ENCODE measurements around the gene RERG.
"Not testable (repeated sequence)": the region's sequence is repeated elsewhere in the genome, so short reads cannot be mapped to it uniquely, and the experiment has no call there.

RERG gene, protein sequence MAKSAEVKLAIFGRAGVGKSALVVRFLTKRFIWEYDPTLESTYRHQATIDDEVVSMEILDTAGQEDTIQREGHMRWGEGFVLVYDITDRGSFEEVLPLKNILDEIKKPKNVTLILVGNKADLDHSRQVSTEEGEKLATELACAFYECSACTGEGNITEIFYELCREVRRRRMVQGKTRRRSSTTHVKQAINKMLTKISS

GRCh38 chr12:15220915-15221885 is at the start of gene RERG:
Gene RERG, minus strand, starts transcription at chr12:15221417. Its CDS starts 3,928 bp downstream, at chr12:15217489.
- peak; percentile 24 to 59 for DNase-seq (ENCODE audit: extremely low read depth in 1 of 2, low read depth in 1 of 2)

DNA sequence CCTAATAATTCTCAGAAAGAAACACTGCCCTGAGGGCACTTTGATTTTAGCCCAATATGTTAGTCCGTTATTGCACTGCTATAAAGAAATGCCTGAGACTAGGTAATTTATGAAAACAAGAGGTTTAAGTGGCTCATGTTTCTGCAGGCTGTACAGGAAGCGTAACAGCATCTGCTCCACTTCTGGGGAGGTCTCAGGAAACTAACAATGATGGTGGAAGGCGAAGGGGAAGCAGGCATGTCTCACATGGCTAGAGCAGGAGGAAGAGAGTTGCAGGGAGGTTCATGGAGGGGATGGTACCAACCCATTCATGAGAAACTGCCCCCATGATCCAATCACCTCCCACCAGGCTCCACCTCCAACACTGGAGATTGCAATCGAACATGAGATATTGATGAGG is 49.4 kb upstream of the RERG start:
- DNase-seq (ENCODE audit: extremely low read depth in 1 of 2, low read depth in 1 of 2), result no peak

- no peak for DNase-seq (ENCODE audit: extremely low read depth in 1 of 2, low read depth in 1 of 2)
Measured at GRCh38 chr12:15268927-15269552, 47.8 kb upstream of the RERG start.

- no peak for DNase-seq (ENCODE audit: extremely low read depth in 1 of 2, low read depth in 1 of 2)
Measured at GRCh38 chr12:15268309-15268708, 47.1 kb upstream of the RERG start.

DNA sequence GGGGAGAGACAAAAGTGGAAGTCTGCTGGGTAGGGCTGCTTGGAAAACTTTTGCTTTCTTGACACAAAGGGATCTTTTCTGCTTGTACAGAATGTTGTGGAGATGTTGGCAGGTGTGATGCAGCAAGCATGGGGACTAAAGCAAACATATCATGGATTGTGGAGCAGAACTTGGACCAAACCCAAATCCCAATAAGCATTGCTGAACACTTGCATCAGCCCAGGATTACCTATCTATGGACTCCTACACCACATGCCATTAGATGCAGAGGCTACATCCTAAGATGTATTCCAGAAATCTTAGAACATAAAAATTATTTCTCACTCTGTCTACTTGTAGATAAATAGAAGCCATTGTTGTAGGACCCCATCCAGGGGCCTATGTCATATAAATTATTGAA is 44.7 kb upstream of the RERG start:
- DNase-seq (ENCODE audit: extremely low read depth in 1 of 2, low read depth in 1 of 2), result no peak

- DNase-seq (ENCODE audit: extremely low read depth in 1 of 2, low read depth in 1 of 2), result no peak
Measured at GRCh38 chr12:15256761-15257160, 35.5 kb upstream of the RERG start.

DNA sequence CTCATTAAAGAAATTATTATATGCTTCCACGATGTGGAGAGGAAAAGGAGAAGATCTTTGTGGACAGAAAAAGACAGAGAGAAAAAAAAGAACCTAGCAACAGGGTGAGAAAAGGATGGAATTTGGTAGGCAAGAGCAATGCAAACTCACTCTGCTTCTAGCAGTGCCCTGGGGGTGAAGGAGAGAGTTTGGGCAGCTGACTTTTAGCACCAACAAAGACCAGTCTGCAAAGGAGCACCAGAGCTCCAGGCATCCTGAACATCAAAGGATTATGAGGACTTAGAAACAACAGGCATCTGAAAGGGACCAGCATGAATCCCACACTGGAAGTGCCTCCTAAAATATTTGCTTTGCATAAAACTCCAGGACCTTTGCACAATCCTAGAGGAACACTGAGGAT is 32.8 kb upstream of the RERG start:
- no peak for DNase-seq (ENCODE audit: extremely low read depth in 1 of 2, low read depth in 1 of 2)

DNA sequence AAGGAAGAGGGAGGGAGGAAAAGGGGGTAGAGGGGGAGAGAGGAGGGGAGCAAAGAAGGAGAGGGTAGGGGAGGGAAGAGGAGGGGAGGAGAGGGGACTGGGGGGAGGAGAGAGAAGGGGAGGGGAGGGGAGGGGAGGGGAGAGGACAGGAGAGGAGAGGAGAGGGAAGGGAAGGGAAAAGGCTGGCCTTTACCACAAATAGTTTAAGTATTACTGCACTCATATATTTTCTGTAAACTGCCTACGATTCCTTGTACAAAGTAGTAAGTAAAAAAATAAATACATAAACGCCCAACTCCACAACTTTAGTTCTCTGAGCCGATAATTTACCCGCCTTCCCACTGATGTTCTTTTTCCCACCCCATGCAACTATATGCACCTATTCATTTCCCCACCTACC is 23.7 kb upstream of the RERG start:
- DNase-seq (ENCODE audit: extremely low read depth in 1 of 2, low read depth in 1 of 2), result no peak

DNA sequence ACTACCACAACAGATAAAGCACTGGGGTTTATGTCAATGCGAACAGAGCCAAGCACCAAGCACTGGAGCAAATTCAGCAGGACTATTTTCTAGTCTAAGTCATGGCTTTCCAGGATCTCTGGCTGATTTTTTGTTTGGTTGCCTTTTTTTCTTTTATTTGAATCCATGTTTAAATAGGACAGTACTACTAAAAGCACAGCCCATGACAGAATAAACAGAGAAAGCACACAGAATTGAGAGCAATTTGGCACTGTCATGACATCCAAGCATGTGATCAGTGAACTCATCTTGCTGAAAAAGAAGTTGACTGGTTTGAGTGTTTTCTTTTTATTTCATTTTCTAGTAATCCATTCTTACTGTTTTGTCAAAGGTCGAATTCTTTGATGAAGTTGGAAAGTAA is 23.1 kb upstream of the RERG start:
- no peak for DNase-seq (ENCODE audit: extremely low read depth in 1 of 2, low read depth in 1 of 2)

DNA sequence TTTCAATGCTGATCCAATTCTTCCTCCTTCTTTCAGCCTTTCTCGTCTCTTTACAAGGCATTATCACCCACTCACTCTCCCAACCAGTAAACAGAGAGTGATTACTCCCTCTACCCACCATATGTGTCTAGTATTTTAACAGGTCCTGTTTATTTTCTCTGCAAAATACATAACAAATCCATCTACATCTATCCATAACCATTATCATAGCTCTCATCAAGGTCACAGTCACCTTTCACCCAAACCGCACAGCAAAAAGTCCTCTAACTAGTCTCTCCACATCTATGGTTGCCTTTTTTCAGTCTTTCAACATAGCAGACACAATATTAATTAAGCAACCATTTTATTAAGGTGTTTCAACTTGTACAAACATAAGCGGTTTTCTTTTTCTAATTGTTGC is 21.9 kb upstream of the RERG start:
- DNase-seq (ENCODE audit: extremely low read depth in 1 of 2, low read depth in 1 of 2), result no peak

- DNase-seq (ENCODE audit: extremely low read depth in 1 of 2, low read depth in 1 of 2), result no peak
Measured at GRCh38 chr12:15240898-15241297, 19.7 kb upstream of the RERG start.

DNA sequence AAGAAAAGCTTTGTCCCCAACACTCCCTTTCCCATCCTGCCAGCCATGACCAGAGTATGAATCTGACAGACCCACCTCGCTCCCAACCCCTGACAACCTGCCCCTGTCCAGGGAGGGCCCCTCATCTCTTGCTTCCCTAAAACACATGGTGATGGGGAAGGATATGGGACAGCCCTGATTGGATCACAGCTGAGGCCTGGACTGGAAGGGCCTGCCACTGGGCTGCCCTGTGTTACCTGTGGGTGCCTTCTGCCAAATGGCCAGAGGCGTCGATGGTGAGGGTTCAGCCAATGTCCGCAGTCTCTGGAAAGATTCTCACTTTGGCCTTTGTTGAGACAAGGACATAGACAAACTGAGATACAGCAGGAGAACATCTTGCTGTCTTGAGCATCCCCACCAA is 13.3 kb upstream of the RERG start:
- DNase-seq (ENCODE audit: extremely low read depth in 1 of 2, low read depth in 1 of 2), result no peak

- no peak for DNase-seq (ENCODE audit: extremely low read depth in 1 of 2, low read depth in 1 of 2)
Measured at GRCh38 chr12:15234011-15234410, 12.8 kb upstream of the RERG start.

DNA sequence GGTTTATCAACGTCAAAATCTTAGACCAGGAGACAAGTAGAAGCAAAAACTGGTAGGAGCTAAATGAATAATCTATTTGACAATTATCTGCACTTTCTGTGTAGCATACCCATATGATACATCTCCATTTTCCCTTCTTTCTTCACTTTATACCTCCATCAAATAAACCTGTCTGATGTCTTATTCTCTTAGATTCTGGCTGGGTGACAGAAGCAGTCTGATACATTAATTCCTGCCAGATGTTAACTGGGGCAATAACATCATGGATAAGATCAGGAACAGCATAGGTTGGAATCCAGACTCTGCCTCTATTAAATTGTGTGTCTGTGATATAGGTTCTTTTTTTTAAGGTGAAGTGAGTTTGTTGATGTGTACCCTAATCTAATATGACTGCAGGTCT is 11.7 kb upstream of the RERG start:
- DNase-seq (ENCODE audit: extremely low read depth in 1 of 2, low read depth in 1 of 2), result no peak

- DNase-seq (ENCODE audit: extremely low read depth in 1 of 2, low read depth in 1 of 2), result no peak
Measured at GRCh38 chr12:15231493-15231892, 10.3 kb upstream of the RERG start.

- no peak for DNase-seq (ENCODE audit: extremely low read depth in 1 of 2, low read depth in 1 of 2)
Measured at GRCh38 chr12:15230751-15231150, 9.5 kb upstream of the RERG start.

DNA sequence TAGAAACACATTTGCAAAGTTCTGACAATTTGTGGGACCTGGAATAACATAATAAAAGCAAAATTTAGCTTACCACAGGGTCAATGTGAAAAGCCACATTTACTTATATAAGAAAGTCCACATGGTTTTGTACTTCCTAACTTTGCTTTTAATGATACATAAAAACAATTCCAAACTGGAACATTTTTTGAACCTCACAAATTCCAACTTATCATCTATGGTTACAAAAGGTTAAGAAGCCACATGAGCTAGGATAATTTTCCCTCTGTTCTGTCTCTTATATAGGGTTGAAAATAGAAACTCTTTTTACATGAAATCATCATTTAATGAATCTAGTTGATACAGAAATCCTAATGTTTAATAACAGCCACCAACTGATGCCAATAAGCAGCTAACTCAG is 8.9 kb upstream of the RERG start:
- DNase-seq (ENCODE audit: extremely low read depth in 1 of 2, low read depth in 1 of 2), result no peak

DNA sequence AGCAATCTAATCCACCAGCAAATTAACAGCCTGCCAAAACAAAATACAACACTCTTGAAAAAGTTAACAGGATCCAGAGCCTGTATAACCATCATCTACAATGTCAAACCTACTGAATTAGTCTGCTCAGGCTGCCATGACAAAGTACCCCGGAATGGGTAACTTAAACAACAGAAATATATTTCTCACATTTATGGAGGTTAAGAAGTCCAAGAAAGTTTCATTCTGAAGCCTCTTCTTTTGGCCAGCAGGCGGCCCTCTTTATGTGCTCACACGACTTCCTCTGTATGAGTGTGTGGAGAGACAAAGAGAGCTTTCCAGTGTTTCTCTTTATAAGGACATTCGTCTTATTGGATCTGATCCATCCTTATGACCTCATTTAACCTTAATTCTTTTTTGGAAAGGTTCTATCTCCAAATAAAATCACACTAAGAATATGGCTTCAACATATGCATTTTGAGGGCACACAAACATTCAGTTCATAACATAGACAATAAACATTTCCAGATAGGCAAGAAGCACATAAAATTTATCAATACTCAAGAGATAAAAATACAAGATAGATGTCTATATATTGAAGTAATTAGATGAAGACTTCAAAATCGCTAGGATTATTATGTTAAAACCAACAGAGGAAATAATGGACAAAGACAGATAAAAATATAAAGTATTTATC is 5.9 kb upstream of the RERG start:
- DNase-seq (ENCODE audit: extremely low read depth in 1 of 2, low read depth in 1 of 2), result no peak

- DNase-seq (ENCODE audit: extremely low read depth in 1 of 2, low read depth in 1 of 2), result not testable (repeated sequence)
Measured at GRCh38 chr12:15225863-15226218, 4.6 kb upstream of the RERG start.

- DNase-seq (ENCODE audit: extremely low read depth in 1 of 2, low read depth in 1 of 2), result no peak
Measured at GRCh38 chr12:15225136-15225862, 4.1 kb upstream of the RERG start.

DNA sequence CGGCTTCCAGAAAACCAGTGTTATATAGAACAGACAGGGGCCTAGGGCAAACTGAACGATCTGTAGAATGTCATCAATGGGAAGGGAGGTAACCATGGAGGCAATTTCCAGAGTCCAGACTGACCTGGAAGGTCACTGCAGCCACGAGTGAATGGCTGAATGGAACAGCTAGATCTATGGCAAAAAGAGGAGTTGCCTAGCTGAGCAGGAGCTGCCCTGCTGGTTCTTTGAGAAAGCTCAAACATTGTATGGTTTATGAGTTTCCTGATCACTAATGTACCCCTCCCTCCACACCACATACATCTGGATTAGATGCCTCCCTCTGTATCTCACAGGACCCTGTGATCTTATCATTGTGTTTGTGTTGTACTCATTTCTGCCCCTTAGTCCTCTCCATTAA is 1.0 kb upstream of the RERG start:
- DNase-seq (ENCODE audit: extremely low read depth in 1 of 2, low read depth in 1 of 2), result no peak

All from activated CD8-positive, alpha-beta memory T cell treated with anti-CD3 and anti-CD28 coated beads for 1 hour (primary cell).